Neutrophil (primary cell): Measurements from ENCODE around the gene ZC2HC1B.

Experiments
- H3K27ac ChIP-seq: fragments of 200-600 bp; sonication (generic); 2 replicates; pipeline ENCODE4 v1.5.1; 2016; ENCODE audit warnings: mild to moderate bottlenecking, moderate library complexity
- H3K27me3 ChIP-seq: fragments of 200-600 bp; sonication (generic); 2 replicates; pipeline ENCODE4 v1.6.0; 2016; ENCODE audit warnings: mild to moderate bottlenecking
- H3K36me3 ChIP-seq: fragments of 200-600 bp; sonication (generic); 2 replicates; pipeline ENCODE4 v1.5.1; 2017
- H3K4me1 ChIP-seq, 2 experiments: fragments of 200-600 bp in 1 of 2; sonication (generic) in 1 of 2; 1 replicate in 1 of 2; 2 replicates in 1 of 2; pipeline versions ENCODE4 v1.5.1 to v1.6.1; 2013 to 2016; ENCODE audit warnings: low read depth in 1 of 2, low read length in 1 of 2, mild to moderate bottlenecking in 1 of 2, moderate library complexity in 1 of 2; ENCODE audit not compliant: control insufficient read depth in 1 of 2, insufficient read depth in 1 of 2
- H3K4me3 ChIP-seq, 2 experiments: fragments of 200-600 bp in 1 of 2; sonication (generic) in 1 of 2; 1 replicate in 1 of 2; 2 replicates in 1 of 2; pipeline ENCODE4 v1.5.1; 2013 to 2016; ENCODE audit warnings: low read depth in 1 of 2, low read length in 1 of 2, mild to moderate bottlenecking in 1 of 2, moderate library complexity in 1 of 2
- H3K9me3 ChIP-seq: fragments of 200-600 bp; sonication (generic); 2 replicates; pipeline ENCODE4 v1.5.1; 2016
- TF ChIP-seq, protein P1 (sequence below): fragments of 200-600 bp; sonication (generic); IDR thresholded peaks from 2 replicates; pipeline ENCODE4 v1.5.1; 2016; ENCODE audit warnings: antibody characterized with exemption

ZC2HC1B gene

DNA sequence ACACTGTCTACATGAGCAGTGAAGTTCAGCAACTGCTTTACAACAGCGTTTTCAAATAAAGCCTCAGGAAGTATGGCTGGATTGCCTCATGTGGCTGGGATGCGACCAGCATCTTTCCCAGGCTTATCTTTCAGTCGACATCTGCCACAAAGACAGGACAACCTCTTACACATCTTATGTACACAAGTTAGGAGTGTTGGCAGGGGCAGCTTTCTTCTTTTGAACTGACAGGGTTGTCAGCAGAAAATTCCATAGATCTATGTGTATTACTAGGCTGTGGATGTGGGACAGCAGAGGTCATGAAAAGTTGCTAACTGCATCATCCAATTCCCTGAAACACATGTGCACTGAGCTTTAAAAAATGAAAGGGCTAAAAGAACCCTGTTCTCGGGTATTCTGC lies 95.7 kb downstream of the ZC2HC1B start:
- Histone ChIP-seq H3K27ac (no peak overlapping the region), H3K4me1 (no peaks in the 10 kb centered on the region), H3K36me3 (peaks cover 35% of the 10 kb centered on the region), H3K9me3 (no peaks in the 10 kb centered on the region), H3K27me3 (no peaks in the 10 kb centered on the region), H3K4me3 (no peak overlapping the region)
- TF ChIP-seq, protein P1, sequence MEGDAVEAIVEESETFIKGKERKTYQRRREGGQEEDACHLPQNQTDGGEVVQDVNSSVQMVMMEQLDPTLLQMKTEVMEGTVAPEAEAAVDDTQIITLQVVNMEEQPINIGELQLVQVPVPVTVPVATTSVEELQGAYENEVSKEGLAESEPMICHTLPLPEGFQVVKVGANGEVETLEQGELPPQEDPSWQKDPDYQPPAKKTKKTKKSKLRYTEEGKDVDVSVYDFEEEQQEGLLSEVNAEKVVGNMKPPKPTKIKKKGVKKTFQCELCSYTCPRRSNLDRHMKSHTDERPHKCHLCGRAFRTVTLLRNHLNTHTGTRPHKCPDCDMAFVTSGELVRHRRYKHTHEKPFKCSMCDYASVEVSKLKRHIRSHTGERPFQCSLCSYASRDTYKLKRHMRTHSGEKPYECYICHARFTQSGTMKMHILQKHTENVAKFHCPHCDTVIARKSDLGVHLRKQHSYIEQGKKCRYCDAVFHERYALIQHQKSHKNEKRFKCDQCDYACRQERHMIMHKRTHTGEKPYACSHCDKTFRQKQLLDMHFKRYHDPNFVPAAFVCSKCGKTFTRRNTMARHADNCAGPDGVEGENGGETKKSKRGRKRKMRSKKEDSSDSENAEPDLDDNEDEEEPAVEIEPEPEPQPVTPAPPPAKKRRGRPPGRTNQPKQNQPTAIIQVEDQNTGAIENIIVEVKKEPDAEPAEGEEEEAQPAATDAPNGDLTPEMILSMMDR, result no peak

DNA sequence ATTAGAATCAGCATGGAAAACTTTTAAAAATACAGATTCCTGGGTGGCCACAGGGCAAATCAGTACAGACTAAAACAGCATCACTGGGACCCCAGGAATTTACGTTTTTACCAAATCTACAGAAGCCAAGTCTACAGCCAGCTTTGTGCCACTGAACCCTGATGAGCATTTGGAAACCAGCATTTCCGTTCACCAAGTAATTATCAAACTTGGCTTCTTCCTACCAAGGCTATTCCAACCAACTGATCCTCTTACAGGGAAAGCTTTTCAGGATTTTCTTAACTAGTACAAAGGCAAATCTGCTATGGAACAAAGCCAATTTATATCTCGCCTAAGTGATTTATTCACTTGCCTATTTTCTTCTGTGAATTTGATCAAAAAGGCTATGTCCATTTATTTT lies 96.8 kb downstream of the ZC2HC1B start:
- Histone ChIP-seq H3K9me3 (no peaks in the 10 kb centered on the region), H3K4me3 (no peak overlapping the region), H3K36me3 (peaks cover 35% of the 10 kb centered on the region), H3K27ac (no peak overlapping the region), H3K27me3 (no peaks in the 10 kb centered on the region), H3K4me1 (peaks cover 0 to 9% of the 10 kb centered on the region in 2 experiments)
- TF ChIP-seq, protein P1, result no peak

DNA sequence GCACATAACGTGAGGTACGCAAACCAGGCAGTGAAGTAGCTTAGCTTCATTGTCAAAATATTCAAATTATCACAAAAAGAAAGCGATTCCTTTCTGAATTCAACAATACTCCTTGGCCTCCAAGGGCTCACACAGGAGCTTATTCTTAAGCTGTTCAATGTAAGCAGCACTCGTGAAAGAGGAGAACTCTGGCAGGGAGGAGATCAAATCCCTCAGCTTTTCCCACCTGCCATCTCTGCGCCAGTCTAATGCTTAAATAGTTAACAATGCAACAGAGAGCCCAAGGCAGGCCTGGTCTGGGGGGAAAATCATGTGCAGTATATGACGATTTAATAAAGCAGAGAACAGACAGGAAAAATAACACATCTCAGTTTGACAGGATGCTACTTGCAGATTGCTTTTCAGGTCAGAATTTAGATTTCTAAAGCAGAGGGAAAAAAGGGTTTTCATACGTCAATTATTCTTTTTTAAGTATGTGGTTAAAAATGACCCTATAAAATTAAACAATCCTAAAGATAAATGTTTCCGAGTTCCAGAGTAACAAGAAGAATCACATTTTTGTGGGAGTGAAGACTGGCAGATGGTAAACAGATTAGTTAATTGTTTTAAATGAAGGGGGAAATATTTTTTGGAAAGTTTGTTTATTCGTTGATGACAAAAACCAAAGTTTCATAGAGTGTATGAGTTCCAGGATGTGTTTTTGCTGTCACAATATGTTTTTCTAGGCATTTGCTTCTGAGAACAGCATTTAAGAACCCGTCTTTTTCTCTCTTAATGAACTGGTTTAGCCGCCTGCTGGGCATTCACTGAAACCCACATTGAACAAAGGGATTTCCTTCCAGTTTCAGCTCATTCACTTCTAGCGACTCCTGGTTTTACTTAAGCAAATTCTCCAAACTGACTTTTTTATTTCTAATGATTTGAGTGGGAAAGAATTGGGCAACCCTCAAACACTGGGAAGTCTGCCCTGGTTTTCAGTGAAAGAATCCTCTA lies 97.9 kb downstream of the ZC2HC1B start:
- Histone ChIP-seq H3K36me3 (peaks cover 35% of the 10 kb centered on the region), H3K4me1 (peaks cover 0 to 13% of the 10 kb centered on the region in 2 experiments), H3K27me3 (no peaks in the 10 kb centered on the region), H3K4me3 (no peak overlapping the region), H3K27ac (no peak overlapping the region), H3K9me3 (no peaks in the 10 kb centered on the region)
- TF ChIP-seq, protein P1, result no peak

DNA sequence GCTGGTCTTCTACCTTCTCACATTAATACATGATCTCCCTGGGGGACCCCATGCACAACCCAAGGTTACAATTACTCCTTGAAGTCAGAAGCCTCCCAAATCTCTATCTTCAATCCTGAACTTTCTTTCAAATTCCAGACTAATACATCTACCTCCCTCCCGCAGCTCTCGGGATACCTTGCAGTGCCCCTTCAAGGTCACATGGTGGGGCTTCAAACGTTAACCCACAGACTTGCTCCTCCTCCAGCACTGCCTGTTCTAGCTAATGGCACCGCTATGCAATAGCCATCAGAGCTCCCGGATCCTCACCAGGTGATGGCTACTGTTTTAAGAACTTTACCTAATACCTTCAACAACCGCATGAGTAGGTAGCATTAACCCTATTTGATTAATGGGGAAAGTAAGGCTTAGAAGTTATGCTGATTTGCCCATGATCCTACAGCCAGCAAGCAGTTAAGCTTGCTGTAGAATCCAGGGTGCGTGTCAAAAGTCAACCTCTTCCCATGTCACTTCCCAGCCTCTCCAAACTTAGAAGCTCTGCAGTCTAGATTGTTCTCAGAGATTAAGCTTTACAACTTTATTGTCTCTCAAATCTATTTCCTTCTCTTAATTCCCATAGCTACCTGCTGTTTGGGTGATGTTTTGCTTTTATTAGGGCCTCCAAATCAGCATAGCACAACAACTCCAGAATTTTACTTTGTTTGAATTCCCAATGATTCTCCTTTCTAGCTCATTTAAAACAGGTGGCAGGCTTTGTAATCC lies 99.1 kb downstream of the ZC2HC1B start:
- Histone ChIP-seq H3K4me1 (peaks cover 0 to 13% of the 10 kb centered on the region in 2 experiments), H3K27me3 (no peaks in the 10 kb centered on the region), H3K9me3 (no peaks in the 10 kb centered on the region), H3K4me3 (no peak overlapping the region), H3K36me3 (peaks cover 35% of the 10 kb centered on the region), H3K27ac (no peak overlapping the region)
- TF ChIP-seq, protein P1, result no peak

DNA sequence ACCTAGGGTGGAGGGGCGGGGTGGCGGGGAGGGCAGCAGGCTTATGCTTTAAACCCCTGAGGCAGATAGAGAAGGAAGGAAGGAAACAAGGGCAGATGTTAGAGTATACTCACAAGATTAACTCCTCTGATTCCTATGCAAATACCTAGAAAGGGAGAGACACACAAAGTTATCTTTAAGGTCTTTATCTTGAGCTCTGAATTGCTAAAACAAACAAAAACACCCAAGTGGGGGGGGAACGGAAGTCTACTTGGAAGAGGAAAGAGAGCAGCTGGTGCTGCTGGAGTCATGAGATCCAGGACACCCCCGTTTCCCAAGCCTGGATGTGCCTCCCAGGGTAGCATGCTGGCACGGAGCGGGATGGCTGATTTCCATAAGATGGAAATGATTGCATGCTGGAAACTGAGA lies 100.4 kb downstream of the ZC2HC1B start:
- H3K4me1 ChIP-seq, result peaks cover 0 to 13% of the 10 kb centered on the region in 2 experiments
- no peaks in the 10 kb centered on the region for H3K9me3 ChIP-seq
- no peak overlapping the region for H3K27ac ChIP-seq
- no peak overlapping the region for H3K4me3 ChIP-seq
- H3K27me3 ChIP-seq, result no peaks in the 10 kb centered on the region
- TF ChIP-seq, protein P1, result no peak
- H3K36me3 ChIP-seq, result peaks cover 24% of the 10 kb centered on the region
